HEK293 (cell line): Measurements from ENCODE around the gene OST4.

Experiments
- BCL11B ChIP-seq: fragments of 450-650 bp; formaldehyde crosslinking; IDR thresholded peaks from 2 replicates; pipeline ENCODE4 v1.5.1; 2016; ENCODE audit warnings: low read depth, missing biosample characterization, missing genetic modification characterization
- HOXD13 ChIP-seq: sonication (generic); formaldehyde crosslinking; IDR thresholded peaks from 2 replicates; pipeline ENCODE4 v1.8.0; 2022; ENCODE audit warnings: missing genetic modification reagents, borderline replicate concordance
- IKZF3 ChIP-seq: fragments of 450-650 bp; IDR thresholded peaks from 2 replicates; pipeline ENCODE4 v1.5.0; 2018; ENCODE audit warnings: missing biosample characterization, mild to moderate bottlenecking, missing genetic modification characterization, moderate library complexity
- MEIS1 ChIP-seq: sonication (generic); formaldehyde crosslinking; IDR thresholded peaks from 2 replicates; pipeline ENCODE4 v1.8.1; 2022; ENCODE audit warnings: missing genetic modification reagents, mild to moderate bottlenecking, borderline replicate concordance
- PRDM1 ChIP-seq: fragments of 450-650 bp; formaldehyde crosslinking; IDR thresholded peaks from 2 replicates; pipeline ENCODE4; 2016; ENCODE audit warnings: missing biosample characterization, missing genetic modification characterization
- TCF7L2 ChIP-seq: IDR thresholded peaks from 2 replicates; pipeline ENCODE4 v1.6.1; 2011; ENCODE audit warnings: low read depth, mild to moderate bottlenecking, inconsistent platforms, low read length, moderate library complexity, borderline replicate concordance
- ZNF175 ChIP-seq: fragments of 450-650 bp; formaldehyde crosslinking; IDR thresholded peaks from 2 replicates; pipeline ENCODE4 v1.5.1; 2016; ENCODE audit warnings: missing biosample characterization, missing genetic modification characterization
- ZNF211 ChIP-seq: fragments of 450-650 bp; formaldehyde crosslinking; IDR thresholded peaks from 2 replicates; pipeline ENCODE4 v1.5.1; 2016; ENCODE audit warnings: low read depth, missing biosample characterization, missing genetic modification characterization
- ZNF473 ChIP-seq: fragments of 450-650 bp; formaldehyde crosslinking; IDR thresholded peaks from 2 replicates; pipeline ENCODE4 v1.5.1; 2017; ENCODE audit warnings: missing biosample characterization, missing genetic modification characterization
- ZNF48 ChIP-seq: fragments of 450-650 bp; formaldehyde crosslinking; IDR thresholded peaks from 2 replicates; pipeline ENCODE4 v1.5.1; 2016; ENCODE audit warnings: missing biosample characterization, missing genetic modification characterization
- ZNF510 ChIP-seq: fragments of 450-650 bp; formaldehyde crosslinking; IDR thresholded peaks from 2 replicates; pipeline ENCODE4 v1.5.1; 2018; ENCODE audit warnings: mild to moderate bottlenecking, missing genetic modification characterization, missing biosample characterization; ENCODE audit not compliant: insufficient replicate concordance
- ZNF548 ChIP-seq: fragments of 450-650 bp; formaldehyde crosslinking; IDR thresholded peaks from 2 replicates; pipeline ENCODE4 v1.5.1; 2016; ENCODE audit warnings: missing biosample characterization, missing genetic modification characterization
- ZNF600 ChIP-seq: fragments of 450-650 bp; formaldehyde crosslinking; IDR thresholded peaks from 2 replicates; pipeline ENCODE4 v1.5.1; 2016; ENCODE audit warnings: missing biosample characterization, missing genetic modification characterization
- ZNF623 ChIP-seq: fragments of 450-650 bp; formaldehyde crosslinking; IDR thresholded peaks from 2 replicates; pipeline ENCODE4 v1.5.1; 2016; ENCODE audit warnings: missing biosample characterization, missing genetic modification characterization
- ZNF660 ChIP-seq: fragments of 450-650 bp; IDR thresholded peaks from 2 replicates; pipeline ENCODE4 v1.5.1; 2018; ENCODE audit warnings: missing biosample characterization, mild to moderate bottlenecking, missing genetic modification characterization
- ZNF707 ChIP-seq: fragments of 450-650 bp; formaldehyde crosslinking; IDR thresholded peaks from 2 replicates; pipeline ENCODE4 v1.5.1; 2016; ENCODE audit warnings: missing biosample characterization, missing genetic modification characterization
- ZNF76 ChIP-seq: fragments of 450-650 bp; formaldehyde crosslinking; IDR thresholded peaks from 2 replicates; pipeline ENCODE4; 2016; ENCODE audit warnings: low read depth, missing biosample characterization, missing genetic modification characterization, borderline replicate concordance
- ZNF830 ChIP-seq: fragments of 450-650 bp; IDR thresholded peaks from 2 replicates; pipeline ENCODE4 v1.5.0; 2018; ENCODE audit warnings: missing biosample characterization, missing genetic modification characterization, low read depth, mild to moderate bottlenecking, moderate library complexity
- ZNF837 ChIP-seq: fragments of 450-650 bp; formaldehyde crosslinking; IDR thresholded peaks from 2 replicates; pipeline ENCODE4 v1.5.1; 2016; ENCODE audit warnings: missing biosample characterization, missing genetic modification characterization
- TF ChIP-seq, protein P1 (sequence below): fragments of 450-650 bp; formaldehyde crosslinking; IDR thresholded peaks from 2 replicates; pipeline ENCODE4 v1.5.1; 2016; ENCODE audit warnings: missing biosample characterization, missing genetic modification characterization, low read depth
- TF ChIP-seq, protein P2 (sequence below): fragments of 450-650 bp; formaldehyde crosslinking; IDR thresholded peaks from 2 replicates; pipeline ENCODE4 v1.5.1; 2016; ENCODE audit warnings: missing biosample characterization, missing genetic modification characterization
- TF ChIP-seq, protein P3 (sequence below): fragments of 450-650 bp; formaldehyde crosslinking; IDR thresholded peaks from 2 replicates; pipeline ENCODE4 v1.5.1; 2017; ENCODE audit warnings: missing biosample characterization, missing genetic modification characterization
- TF ChIP-seq, protein P4 (sequence below): fragments of 450-650 bp; formaldehyde crosslinking; IDR thresholded peaks from 2 replicates; pipeline ENCODE4 v1.5.1; 2016; ENCODE audit warnings: missing biosample characterization, missing genetic modification characterization
- TF ChIP-seq, protein P5 (sequence below): fragments of 450-650 bp; formaldehyde crosslinking; conservative IDR thresholded peaks from 2 replicates; pipeline ENCODE4 v1.5.1; 2016; ENCODE audit warnings: low read depth, missing biosample characterization, missing genetic modification characterization
- TF ChIP-seq, protein P6 (sequence below): fragments of 450-650 bp; formaldehyde crosslinking; IDR thresholded peaks from 2 replicates; pipeline ENCODE4 v1.5.1; 2017; ENCODE audit warnings: missing biosample characterization, missing genetic modification characterization
- TF ChIP-seq, protein P7 (sequence below): fragments of 450-650 bp; formaldehyde crosslinking; IDR thresholded peaks from 2 replicates; pipeline ENCODE4 v1.5.1; 2016; ENCODE audit warnings: missing biosample characterization, missing genetic modification characterization

OST4 gene

DNA sequence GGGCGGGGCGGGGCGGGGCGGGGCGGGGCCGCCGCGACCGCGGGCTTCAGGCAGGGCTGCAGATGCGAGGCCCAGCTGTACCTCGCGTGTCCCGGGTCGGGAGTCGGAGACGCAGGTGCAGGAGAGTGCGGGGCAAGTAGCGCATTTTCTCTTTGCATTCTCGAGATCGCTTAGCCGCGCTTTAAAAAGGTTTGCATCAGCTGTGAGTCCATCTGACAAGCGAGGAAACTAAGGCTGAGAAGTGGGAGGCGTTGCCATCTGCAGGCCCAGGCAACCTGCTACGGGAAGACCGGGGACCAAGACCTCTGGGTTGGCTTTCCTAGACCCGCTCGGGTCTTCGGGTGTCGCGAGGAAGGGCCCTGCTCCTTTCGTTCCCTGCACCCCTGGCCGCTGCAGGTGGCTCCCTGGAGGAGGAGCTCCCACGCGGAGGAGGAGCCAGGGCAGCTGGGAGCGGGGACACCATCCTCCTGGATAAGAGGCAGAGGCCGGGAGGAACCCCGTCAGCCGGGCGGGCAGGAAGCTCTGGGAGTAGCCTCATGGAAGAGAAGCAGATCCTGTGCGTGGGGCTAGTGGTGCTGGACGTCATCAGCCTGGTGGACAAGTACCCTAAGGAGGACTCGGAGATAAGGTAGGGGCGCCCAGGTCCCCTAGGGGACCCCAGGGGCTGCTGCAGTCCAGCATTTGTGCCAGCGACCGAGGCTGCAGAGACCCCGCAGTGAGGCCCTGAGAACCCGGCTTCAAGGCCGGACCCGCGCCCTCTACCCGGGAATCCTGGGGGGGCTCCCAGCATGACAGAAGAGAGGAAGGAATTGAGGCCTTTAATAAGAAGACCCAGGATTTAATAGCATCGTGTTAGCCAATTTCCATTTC, 15.5 kb upstream of the OST4 start, which contains the start of gene KHK (continued):
- TF ChIP-seq, protein P1, sequence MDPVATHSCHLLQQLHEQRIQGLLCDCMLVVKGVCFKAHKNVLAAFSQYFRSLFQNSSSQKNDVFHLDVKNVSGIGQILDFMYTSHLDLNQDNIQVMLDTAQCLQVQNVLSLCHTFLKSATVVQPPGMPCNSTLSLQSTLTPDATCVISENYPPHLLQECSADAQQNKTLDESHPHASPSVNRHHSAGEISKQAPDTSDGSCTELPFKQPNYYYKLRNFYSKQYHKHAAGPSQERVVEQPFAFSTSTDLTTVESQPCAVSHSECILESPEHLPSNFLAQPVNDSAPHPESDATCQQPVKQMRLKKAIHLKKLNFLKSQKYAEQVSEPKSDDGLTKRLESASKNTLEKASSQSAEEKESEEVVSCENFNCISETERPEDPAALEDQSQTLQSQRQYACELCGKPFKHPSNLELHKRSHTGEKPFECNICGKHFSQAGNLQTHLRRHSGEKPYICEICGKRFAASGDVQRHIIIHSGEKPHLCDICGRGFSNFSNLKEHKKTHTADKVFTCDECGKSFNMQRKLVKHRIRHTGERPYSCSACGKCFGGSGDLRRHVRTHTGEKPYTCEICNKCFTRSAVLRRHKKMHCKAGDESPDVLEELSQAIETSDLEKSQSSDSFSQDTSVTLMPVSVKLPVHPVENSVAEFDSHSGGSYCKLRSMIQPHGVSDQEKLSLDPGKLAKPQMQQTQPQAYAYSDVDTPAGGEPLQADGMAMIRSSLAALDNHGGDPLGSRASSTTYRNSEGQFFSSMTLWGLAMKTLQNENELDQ: no peak
- TF ChIP-seq, protein P2, sequence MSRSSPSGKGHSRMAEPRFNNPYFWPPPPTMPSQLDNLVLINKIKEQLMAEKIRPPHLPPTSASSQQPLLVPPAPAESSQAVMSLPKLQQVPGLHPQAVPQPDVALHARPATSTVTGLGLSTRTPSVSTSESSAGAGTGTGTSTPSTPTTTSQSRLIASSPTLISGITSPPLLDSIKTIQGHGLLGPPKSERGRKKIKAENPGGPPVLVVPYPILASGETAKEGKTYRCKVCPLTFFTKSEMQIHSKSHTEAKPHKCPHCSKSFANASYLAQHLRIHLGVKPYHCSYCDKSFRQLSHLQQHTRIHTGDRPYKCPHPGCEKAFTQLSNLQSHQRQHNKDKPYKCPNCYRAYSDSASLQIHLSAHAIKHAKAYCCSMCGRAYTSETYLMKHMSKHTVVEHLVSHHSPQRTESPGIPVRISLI (tag by site-specific recombination): no peak
- TF ChIP-seq, protein P3, sequence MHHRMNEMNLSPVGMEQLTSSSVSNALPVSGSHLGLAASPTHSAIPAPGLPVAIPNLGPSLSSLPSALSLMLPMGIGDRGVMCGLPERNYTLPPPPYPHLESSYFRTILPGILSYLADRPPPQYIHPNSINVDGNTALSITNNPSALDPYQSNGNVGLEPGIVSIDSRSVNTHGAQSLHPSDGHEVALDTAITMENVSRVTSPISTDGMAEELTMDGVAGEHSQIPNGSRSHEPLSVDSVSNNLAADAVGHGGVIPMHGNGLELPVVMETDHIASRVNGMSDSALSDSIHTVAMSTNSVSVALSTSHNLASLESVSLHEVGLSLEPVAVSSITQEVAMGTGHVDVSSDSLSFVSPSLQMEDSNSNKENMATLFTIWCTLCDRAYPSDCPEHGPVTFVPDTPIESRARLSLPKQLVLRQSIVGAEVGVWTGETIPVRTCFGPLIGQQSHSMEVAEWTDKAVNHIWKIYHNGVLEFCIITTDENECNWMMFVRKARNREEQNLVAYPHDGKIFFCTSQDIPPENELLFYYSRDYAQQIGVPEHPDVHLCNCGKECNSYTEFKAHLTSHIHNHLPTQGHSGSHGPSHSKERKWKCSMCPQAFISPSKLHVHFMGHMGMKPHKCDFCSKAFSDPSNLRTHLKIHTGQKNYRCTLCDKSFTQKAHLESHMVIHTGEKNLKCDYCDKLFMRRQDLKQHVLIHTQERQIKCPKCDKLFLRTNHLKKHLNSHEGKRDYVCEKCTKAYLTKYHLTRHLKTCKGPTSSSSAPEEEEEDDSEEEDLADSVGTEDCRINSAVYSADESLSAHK (tag by site-specific recombination): no peak
- TF ChIP-seq BCL11B (no peak), ZNF837 (tag by site-specific recombination) (no peak), HOXD13 (no peak), MEIS1 (CRISPR knock-in tag) (no peak), ZNF707 (tag by site-specific recombination) (no peak), ZNF48 (no peak), ZNF623 (tag by site-specific recombination) (no peak), ZNF600 (tag by site-specific recombination) (no peak), ZNF830 (tag by site-specific recombination) (no peak), ZNF510 (no peak), TCF7L2 (no peak), ZNF175 (tag by site-specific recombination) (no peak), ZNF473 (tag by site-specific recombination) (no peak), PRDM1 (tag by site-specific recombination) (no peak), ZNF660 (tag by site-specific recombination) (no peak), ZNF76 (peak; percentile 37; the same call in 1 of the 2 replicates), ZNF211 (tag by site-specific recombination) (no peak), ZNF548 (tag by site-specific recombination) (no peak), IKZF3 (tag by site-specific recombination) (peak; percentile 59)
- TF ChIP-seq, protein P4, sequence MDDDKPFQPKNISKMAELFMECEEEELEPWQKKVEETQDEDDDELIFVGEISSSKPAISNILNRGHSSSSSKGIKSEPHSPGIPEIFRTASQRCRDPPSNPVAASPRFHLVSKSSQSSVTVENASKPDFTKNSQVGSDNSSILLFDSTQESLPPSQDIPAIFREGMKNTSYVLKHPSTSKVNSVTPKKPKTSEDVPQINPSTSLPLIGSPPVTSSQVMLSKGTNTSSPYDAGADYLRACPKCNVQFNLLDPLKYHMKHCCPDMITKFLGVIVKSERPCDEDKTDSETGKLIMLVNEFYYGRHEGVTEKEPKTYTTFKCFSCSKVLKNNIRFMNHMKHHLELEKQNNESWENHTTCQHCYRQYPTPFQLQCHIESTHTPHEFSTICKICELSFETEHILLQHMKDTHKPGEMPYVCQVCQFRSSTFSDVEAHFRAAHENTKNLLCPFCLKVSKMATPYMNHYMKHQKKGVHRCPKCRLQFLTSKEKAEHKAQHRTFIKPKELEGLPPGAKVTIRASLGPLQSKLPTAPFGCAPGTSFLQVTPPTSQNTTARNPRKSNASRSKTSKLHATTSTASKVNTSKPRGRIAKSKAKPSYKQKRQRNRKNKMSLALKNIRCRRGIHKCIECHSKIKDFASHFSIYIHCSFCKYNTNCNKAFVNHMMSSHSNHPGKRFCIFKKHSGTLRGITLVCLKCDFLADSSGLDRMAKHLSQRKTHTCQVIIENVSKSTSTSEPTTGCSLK (tag by site-specific recombination): no peak
- TF ChIP-seq, protein P5, sequence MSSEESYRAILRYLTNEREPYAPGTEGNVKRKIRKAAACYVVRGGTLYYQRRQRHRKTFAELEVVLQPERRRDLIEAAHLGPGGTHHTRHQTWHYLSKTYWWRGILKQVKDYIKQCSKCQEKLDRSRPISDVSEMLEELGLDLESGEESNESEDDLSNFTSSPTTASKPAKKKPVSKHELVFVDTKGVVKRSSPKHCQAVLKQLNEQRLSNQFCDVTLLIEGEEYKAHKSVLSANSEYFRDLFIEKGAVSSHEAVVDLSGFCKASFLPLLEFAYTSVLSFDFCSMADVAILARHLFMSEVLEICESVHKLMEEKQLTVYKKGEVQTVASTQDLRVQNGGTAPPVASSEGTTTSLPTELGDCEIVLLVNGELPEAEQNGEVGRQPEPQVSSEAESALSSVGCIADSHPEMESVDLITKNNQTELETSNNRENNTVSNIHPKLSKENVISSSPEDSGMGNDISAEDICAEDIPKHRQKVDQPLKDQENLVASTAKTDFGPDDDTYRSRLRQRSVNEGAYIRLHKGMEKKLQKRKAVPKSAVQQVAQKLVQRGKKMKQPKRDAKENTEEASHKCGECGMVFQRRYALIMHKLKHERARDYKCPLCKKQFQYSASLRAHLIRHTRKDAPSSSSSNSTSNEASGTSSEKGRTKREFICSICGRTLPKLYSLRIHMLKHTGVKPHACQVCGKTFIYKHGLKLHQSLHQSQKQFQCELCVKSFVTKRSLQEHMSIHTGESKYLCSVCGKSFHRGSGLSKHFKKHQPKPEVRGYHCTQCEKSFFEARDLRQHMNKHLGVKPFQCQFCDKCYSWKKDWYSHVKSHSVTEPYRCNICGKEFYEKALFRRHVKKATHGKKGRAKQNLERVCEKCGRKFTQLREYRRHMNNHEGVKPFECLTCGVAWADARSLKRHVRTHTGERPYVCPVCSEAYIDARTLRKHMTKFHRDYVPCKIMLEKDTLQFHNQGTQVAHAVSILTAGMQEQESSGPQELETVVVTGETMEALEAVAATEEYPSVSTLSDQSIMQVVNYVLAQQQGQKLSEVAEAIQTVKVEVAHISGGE (tag by site-specific recombination): 0 out of 2 replicates have a peak, but pooled peaks have one; percentile 12
- TF ChIP-seq, protein P6, sequence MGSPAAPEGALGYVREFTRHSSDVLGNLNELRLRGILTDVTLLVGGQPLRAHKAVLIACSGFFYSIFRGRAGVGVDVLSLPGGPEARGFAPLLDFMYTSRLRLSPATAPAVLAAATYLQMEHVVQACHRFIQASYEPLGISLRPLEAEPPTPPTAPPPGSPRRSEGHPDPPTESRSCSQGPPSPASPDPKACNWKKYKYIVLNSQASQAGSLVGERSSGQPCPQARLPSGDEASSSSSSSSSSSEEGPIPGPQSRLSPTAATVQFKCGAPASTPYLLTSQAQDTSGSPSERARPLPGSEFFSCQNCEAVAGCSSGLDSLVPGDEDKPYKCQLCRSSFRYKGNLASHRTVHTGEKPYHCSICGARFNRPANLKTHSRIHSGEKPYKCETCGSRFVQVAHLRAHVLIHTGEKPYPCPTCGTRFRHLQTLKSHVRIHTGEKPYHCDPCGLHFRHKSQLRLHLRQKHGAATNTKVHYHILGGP (tag by site-specific recombination): no peak
- TF ChIP-seq, protein P7, sequence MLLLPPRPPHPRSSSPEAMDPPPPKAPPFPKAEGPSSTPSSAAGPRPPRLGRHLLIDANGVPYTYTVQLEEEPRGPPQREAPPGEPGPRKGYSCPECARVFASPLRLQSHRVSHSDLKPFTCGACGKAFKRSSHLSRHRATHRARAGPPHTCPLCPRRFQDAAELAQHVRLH (tag by site-specific recombination): no peak
